CD14-positive monocyte (primary cell): ENCODE data around the gene MPC1L. TPM values are rescaled to one million over a fixed set of nuclear protein-coding genes. Genes with fewer than 3 reads are reported as not detected.
A peak's percentile ranks its signal among the peaks of the same experiment; 100 is the strongest.

Experiments used
- DNase-seq, 3 donors: peaks; one replicate each; pipeline ENCODE4 v3.0.0-alpha.2; 2011 to 2022
- H2AFZ ChIP-seq: 2 replicates; pipeline ENCODE4 v1.6.0; 2012; ENCODE audit warnings: mild to moderate bottlenecking, low read depth, low read length, inconsistent platforms; ENCODE audit not compliant: insufficient read depth, poor library complexity, severe bottlenecking
- H3K27ac ChIP-seq, 2 donors: 1 replicate in 1 of 2; 2 replicates in 1 of 2; pipeline ENCODE4 v1.5.1; 2012 to 2013; ENCODE audit warnings: low read length in 2 of 2, control low read depth in 1 of 2, inconsistent platforms in 1 of 2, low read depth in 1 of 2, mild to moderate bottlenecking in 1 of 2
- H3K27me3 ChIP-seq, 2 donors: one replicate each; pipeline versions ENCODE4 v1.6.0 to v1.6.1; 2011 to 2013; ENCODE audit warnings: low read length in 2 of 2; ENCODE audit not compliant: control insufficient read depth in 2 of 2, insufficient read depth in 2 of 2
- H3K36me3 ChIP-seq, 2 donors: replicated peaks in 1 of 2; 1 replicate in 1 of 2; 2 replicates in 1 of 2; pipeline versions ENCODE4 v1.5.1 to v1.6.1; 2012 to 2013; ENCODE audit warnings: low read length in 2 of 2, control low read depth in 1 of 2, inconsistent platforms in 1 of 2, mild to moderate bottlenecking in 1 of 2; ENCODE audit not compliant: insufficient read depth in 2 of 2, control insufficient read depth in 1 of 2
- H3K4me1 ChIP-seq, 2 donors: 1 replicate in 1 of 2; 2 replicates in 1 of 2; pipeline versions ENCODE4 v1.5.1 to v1.6.1; 2012 to 2013; ENCODE audit warnings: low read length in 2 of 2, control low read depth in 1 of 2, inconsistent platforms in 1 of 2, mild to moderate bottlenecking in 1 of 2, moderate library complexity in 1 of 2; ENCODE audit not compliant: insufficient read depth in 2 of 2, control insufficient read depth in 1 of 2
- H3K4me2 ChIP-seq: replicated peaks from 2 replicates; pipeline ENCODE3; 2012; ENCODE audit warnings: low read length, moderate library complexity, mild to moderate bottlenecking; ENCODE audit not compliant: poor library complexity, severe bottlenecking; ENCODE audit errors: extremely low read depth
- H3K4me3 ChIP-seq, 3 experiments: fragments of 200-600 bp in 1 of 3; sonication (generic) in 1 of 3; replicated peaks in 1 of 3; 1 replicate in 2 of 3; 2 replicates in 1 of 3; pipeline ENCODE4 v1.5.1; 2011 to 2013; ENCODE audit warnings: low read length in 3 of 3, mild to moderate bottlenecking in 3 of 3, control low read depth in 2 of 3, low read depth in 2 of 3, inconsistent platforms in 1 of 3, moderate library complexity in 1 of 3
- H3K79me2 ChIP-seq: 2 replicates; pipeline ENCODE4 v1.6.0; 2012; ENCODE audit warnings: mild to moderate bottlenecking, control low read depth, inconsistent platforms, low read length, moderate library complexity; ENCODE audit not compliant: insufficient read depth
- H3K9ac ChIP-seq: 2 replicates; pipeline ENCODE4 v1.6.0; 2017; ENCODE audit warnings: low read length, mild to moderate bottlenecking; ENCODE audit not compliant: insufficient read depth, poor library complexity, severe bottlenecking
- H3K9me3 ChIP-seq, 2 donors: replicated peaks in 1 of 2; 1 replicate in 1 of 2; 2 replicates in 1 of 2; pipeline versions ENCODE4 v1.5.1 to v1.6.1; 2012 to 2013; ENCODE audit warnings: low read length in 2 of 2, control low read depth in 1 of 2; ENCODE audit not compliant: control insufficient read depth in 1 of 2, insufficient read depth in 1 of 2
- H4K20me1 ChIP-seq: 2 replicates; pipeline ENCODE4 v1.6.0; 2012; ENCODE audit warnings: mild to moderate bottlenecking, low read length, control low read depth, moderate library complexity; ENCODE audit not compliant: insufficient read depth
- H3K27ac Mint-ChIP-seq, 7 donors: one replicate each; pipeline ENCODE4 v1.8.0; 2020; ENCODE audit warnings: mild to moderate bottlenecking in 7 of 7, mixed read lengths in 7 of 7, moderate library complexity in 6 of 7, inconsistent platforms in 2 of 7
- H3K27me3 Mint-ChIP-seq, 3 donors: one replicate each; pipeline ENCODE4 v1.8.0; 2021 to 2022; ENCODE audit warnings: low read depth in 3 of 3, mild to moderate bottlenecking in 3 of 3, mixed read lengths in 3 of 3, moderate library complexity in 3 of 3, inconsistent platforms in 1 of 3
- H3K36me3 Mint-ChIP-seq, 2 donors: one replicate each; pipeline ENCODE4 v1.8.0; 2020; ENCODE audit warnings: mixed read lengths in 2 of 2, inconsistent platforms in 1 of 2, mild to moderate bottlenecking in 1 of 2
- H3K4me1 Mint-ChIP-seq: one replicate; pipeline ENCODE4 v1.8.0; 2020; ENCODE audit warnings: mild to moderate bottlenecking, mixed read lengths
- H3K4me3 Mint-ChIP-seq, 2 donors: one replicate each; pipeline ENCODE4 v1.8.0; 2020; ENCODE audit warnings: mild to moderate bottlenecking in 2 of 2, mixed read lengths in 2 of 2, moderate library complexity in 1 of 2
- H3K9me3 Mint-ChIP-seq, 7 donors: one replicate each; pipeline ENCODE4 v1.8.0; 2020 to 2022; ENCODE audit warnings: mixed read lengths in 7 of 7, mild to moderate bottlenecking in 6 of 7, moderate library complexity in 6 of 7, inconsistent platforms in 2 of 7
- CTCF ChIP-seq: fragments of 200-600 bp; IDR thresholded peaks from one replicate; pipeline ENCODE4 v1.8.0; 2022; ENCODE audit warnings: antibody characterized with exemption, mild to moderate bottlenecking
- WGBS: methylation state at CpG from one replicate; pipeline ENCODE4 v1.1.5; 2013; ENCODE audit warnings: missing lambda C conversion rate; ENCODE audit not compliant: insufficient coverage; 5-methylcytosine and 5-hydroxymethylcytosine counted together
- intact Hi-C, 2 donors: fragments of 100-400 bp; cut with micrococcal nuclease; formaldehyde crosslinking; loops; one replicate each; pipeline versions ENCODE4 v1.15.0 to v1.15.1; 2023
- polyA plus RNA-seq, 3 donors: library from polyadenylated mRNA; depleted of rRNA in 1 of 3; unstranded in 2 of 3; stranded (reverse) in 1 of 3; fragments of 300-500 nt in 2 of 3; fragments of >200 nt in 1 of 3; fragmentation: Illumina TruSeq in 2 of 3; gene quantifications; 1 replicate in 2 of 3; 2 replicates in 1 of 3; pipeline ENCODE4 v1.2.3, GENCODE V29; 2012 to 2021

Gene MPC1L
- polyA plus RNA-seq, 3 donors, result not detected

GRCh38 chrX:40652664-40653063 is 29.4 kb downstream of the MPC1L start:
- Histone ChIP-seq H3K27me3 (peaks cover 0 to 32% of the 10 kb centered on the region in 2 donors), H3K4me1 (peaks cover 5% of the 10 kb centered on the region in 2 donors), H2AFZ (no peak overlapping the region), H3K4me2 (no peak overlapping the region), H4K20me1 (no peaks in the 10 kb centered on the region), H3K9ac (no peak overlapping the region), H3K36me3 (peaks cover 28 to 60% of the 10 kb centered on the region in 2 donors), H3K79me2 (no peaks in the 10 kb centered on the region), H3K9me3 (no peaks in the 10 kb centered on the region), H3K27ac (no peak overlapping the region), H3K4me3 (no peak overlapping the region)
- TF ChIP-seq CTCF, result no peak
- WGBS, result no CpG with 5 or more reads among the region's 1 CpG
- intact Hi-C loops, result loop anchor here (10.0 kb wide), 2 partner anchors 82 to 142 kb away; partner anchors contain the start of gene MED14 (in 1 of the 2)
- no peaks in the 10 kb centered on the region for H3K4me1 Mint-ChIP-seq
- no peaks in the 10 kb centered on the region for H3K9me3 Mint-ChIP-seq
- H3K4me3 Mint-ChIP-seq, result no peak overlapping the region
- H3K27me3 Mint-ChIP-seq, result peaks cover 0 to 28% (median 0%) of the 10 kb centered on the region in 3 donors
- peaks cover 37 to 50% of the 10 kb centered on the region in 2 donors for H3K36me3 Mint-ChIP-seq
- H3K27ac Mint-ChIP-seq, result peak overlapping the region in 1 of 7 donors; percentile 54
- no peak for DNase-seq

- H2AFZ ChIP-seq, result no peak overlapping the region
- H3K27me3 ChIP-seq, result peaks cover 0 to 32% of the 10 kb centered on the region in 2 donors
- intact Hi-C loops, result loop anchor here (10.0 kb wide), 2 partner anchors 81 to 141 kb away; partner anchors contain the start of gene MED14 (in 1 of the 2)
- H3K4me2 ChIP-seq, result no peak overlapping the region
- no peak for TF ChIP-seq CTCF
- no peak overlapping the region for H3K27ac ChIP-seq
- no peaks in the 10 kb centered on the region for H3K79me2 ChIP-seq
- peaks cover 29 to 65% of the 10 kb centered on the region in 2 donors for H3K36me3 ChIP-seq
- Mint-ChIP-seq H3K4me1 (no peaks in the 10 kb centered on the region), H3K36me3 (peaks cover 37 to 54% of the 10 kb centered on the region in 2 donors), H3K27me3 (peaks cover 0 to 30% (median 0%) of the 10 kb centered on the region in 3 donors), H3K4me3 (no peak overlapping the region), H3K9me3 (no peaks in the 10 kb centered on the region), H3K27ac (no peak overlapping the region)
- H3K9ac ChIP-seq, result no peak overlapping the region
- H3K9me3 ChIP-seq, result no peaks in the 10 kb centered on the region
- DNase-seq, result no peak
- WGBS, result 100% methylated on average over 1 of the region's 2 CpGs
- no peak overlapping the region for H3K4me3 ChIP-seq
- no peaks in the 10 kb centered on the region for H3K4me1 ChIP-seq
- no peaks in the 10 kb centered on the region for H4K20me1 ChIP-seq
Observed at GRCh38 chrX:40653535-40653934, 30.3 kb downstream of the MPC1L start.
